Mesenchymal stem cell (in vitro differentiated cells and primary cell): Measurements from ENCODE around the gene IKZF5.

Source experiments
- DNase-seq: peaks from one replicate; pipeline ENCODE4 v3.0.0-alpha.2; 2013
- H2AFZ ChIP-seq: one replicate; pipeline ENCODE4 v1.6.1; 2013; ENCODE audit warnings: low read depth, mild to moderate bottlenecking, control low read depth, inconsistent platforms, low read length, moderate library complexity
- H2AK5ac ChIP-seq: 2 replicates; pipeline ENCODE4 v1.6.1; 2013; ENCODE audit warnings: low read length, moderate library complexity, mild to moderate bottlenecking, inconsistent platforms; ENCODE audit not compliant: severe bottlenecking
- H2BK120ac ChIP-seq: one replicate; pipeline ENCODE4 v1.6.1; 2013; ENCODE audit warnings: low read depth, mild to moderate bottlenecking, inconsistent platforms, low read length, moderate library complexity
- H2BK12ac ChIP-seq, 2 experiments: one replicate each; pipeline ENCODE4 v1.6.1; 2013; ENCODE audit warnings: inconsistent platforms in 2 of 2, low read length in 2 of 2, mild to moderate bottlenecking in 2 of 2, moderate library complexity in 2 of 2, control low read depth in 1 of 2
- H2BK15ac ChIP-seq: one replicate; pipeline ENCODE4 v1.6.1; 2013; ENCODE audit warnings: mild to moderate bottlenecking, low read depth, inconsistent platforms; ENCODE audit not compliant: poor library complexity, severe bottlenecking
- H2BK5ac ChIP-seq: 2 replicates; pipeline ENCODE4 v1.6.1; 2013; ENCODE audit warnings: low read depth, mild to moderate bottlenecking, low read length, control low read depth, inconsistent platforms; ENCODE audit not compliant: poor library complexity, severe bottlenecking
- H3K14ac ChIP-seq, 2 experiments: one replicate each; pipeline ENCODE4 v1.6.1; 2013; ENCODE audit warnings: inconsistent platforms in 2 of 2, low read length in 2 of 2, control low read depth in 1 of 2, mild to moderate bottlenecking in 1 of 2, moderate library complexity in 1 of 2
- H3K18ac ChIP-seq, 2 experiments: one replicate each; pipeline ENCODE4 v1.6.1; 2013; ENCODE audit warnings: inconsistent platforms in 2 of 2, low read length in 2 of 2, control low read depth in 1 of 2, low read depth in 1 of 2, mild to moderate bottlenecking in 1 of 2
- H3K23ac ChIP-seq, 2 experiments: one replicate each; pipeline ENCODE4 v1.6.1; 2013; ENCODE audit warnings: inconsistent platforms in 2 of 2, low read length in 2 of 2, mild to moderate bottlenecking in 2 of 2, moderate library complexity in 2 of 2, control low read depth in 1 of 2
- H3K27ac ChIP-seq: 2 replicates; pipeline ENCODE4 v1.5.1; 2013; ENCODE audit warnings: mild to moderate bottlenecking, moderate library complexity, low read length, control low read depth, inconsistent platforms; ENCODE audit not compliant: poor library complexity, severe bottlenecking
- H3K27me3 ChIP-seq, 2 experiments: 2 replicates each; pipeline versions ENCODE4 v1.6.1 to v1.7.0; 2013; ENCODE audit warnings: low read length in 2 of 2, mild to moderate bottlenecking in 2 of 2, moderate library complexity in 2 of 2, control low read depth in 1 of 2, inconsistent platforms in 1 of 2; ENCODE audit not compliant: control insufficient read depth in 1 of 2, insufficient read depth in 1 of 2
- H3K36me3 ChIP-seq, 2 experiments: 2 replicates each; pipeline versions ENCODE4 v1.6.1 to v1.7.0; 2013; ENCODE audit warnings: low read length in 2 of 2, control low read depth in 1 of 2, inconsistent platforms in 1 of 2, low read depth in 1 of 2, mild to moderate bottlenecking in 1 of 2; ENCODE audit not compliant: insufficient read depth in 2 of 2, control insufficient read depth in 1 of 2
- H3K4ac ChIP-seq, 2 experiments: one replicate each; pipeline ENCODE4 v1.6.1; 2013; ENCODE audit warnings: inconsistent platforms in 2 of 2, low read length in 2 of 2, mild to moderate bottlenecking in 2 of 2, moderate library complexity in 2 of 2, control low read depth in 1 of 2, low read depth in 1 of 2
- H3K4me1 ChIP-seq: 2 replicates; pipeline ENCODE4 v1.6.1; 2013; ENCODE audit warnings: low read depth, low read length, control low read depth; ENCODE audit not compliant: control insufficient read depth, insufficient read depth
- H3K4me2 ChIP-seq: 2 replicates; pipeline ENCODE4 v1.6.1; 2013; ENCODE audit warnings: low read length, mild to moderate bottlenecking, inconsistent platforms; ENCODE audit not compliant: poor library complexity, severe bottlenecking
- H3K4me3 ChIP-seq, 2 experiments: 2 replicates each; pipeline versions ENCODE4 v1.5.1 to v1.7.0; 2013; ENCODE audit warnings: low read length in 2 of 2, mild to moderate bottlenecking in 2 of 2, control low read depth in 1 of 2, low read depth in 1 of 2; ENCODE audit not compliant: insufficient read depth in 1 of 2
- H3K79me1 ChIP-seq: replicated peaks from 2 replicates; pipeline ENCODE4 v1.6.1; 2013; ENCODE audit warnings: mild to moderate bottlenecking, control low read depth, low read length, inconsistent platforms; ENCODE audit not compliant: poor library complexity, severe bottlenecking
- H3K9ac ChIP-seq: 2 replicates; pipeline ENCODE4 v1.7.0; 2013; ENCODE audit warnings: mild to moderate bottlenecking, low read length, moderate library complexity
- H3K9me3 ChIP-seq: 2 replicates; pipeline ENCODE4 v1.7.0; 2013; ENCODE audit warnings: mild to moderate bottlenecking, low read length; ENCODE audit not compliant: control insufficient read depth
- H4K8ac ChIP-seq: one replicate; pipeline ENCODE4 v1.6.1; 2013; ENCODE audit warnings: inconsistent platforms, mild to moderate bottlenecking, low read length, moderate library complexity
- H4K91ac ChIP-seq: one replicate; pipeline ENCODE4 v1.6.1; 2013; ENCODE audit warnings: mild to moderate bottlenecking, low read length, inconsistent platforms
- WGBS: methylation state at CpG from one replicate; pipeline ENCODE4 v1.1.7; 2013; ENCODE audit warnings: mixed read lengths; 5-methylcytosine and 5-hydroxymethylcytosine counted together

IKZF5 gene

GRCh38 chr10:122955892-122956291 is 52.7 kb downstream of the IKZF5 start:
- H3K36me3 ChIP-seq = peaks cover 0 to 9% of the 10 kb centered on the region in 2 experiments
- no peaks in the 10 kb centered on the region for H3K27me3 ChIP-seq
- no peak overlapping the region for H3K23ac ChIP-seq
- H3K79me1 ChIP-seq = peaks cover 10% of the 10 kb centered on the region
- no peak overlapping the region for H2AK5ac ChIP-seq
- no peaks in the 10 kb centered on the region for H3K9me3 ChIP-seq
- no peak overlapping the region for H2AFZ ChIP-seq
- no peak for DNase-seq
- peaks cover 6% of the 10 kb centered on the region for H3K4me1 ChIP-seq
- no peak overlapping the region for H3K18ac ChIP-seq
- no peak overlapping the region for H2BK120ac ChIP-seq
- H2BK5ac ChIP-seq = no peak overlapping the region
- no peak overlapping the region for H3K4me3 ChIP-seq
- no peak overlapping the region for H3K4ac ChIP-seq
- H2BK15ac ChIP-seq = no peak overlapping the region
- no peak overlapping the region for H2BK12ac ChIP-seq
- 78% methylated on average over 1 of the region's 1 CpG for WGBS
- no peak overlapping the region for H3K14ac ChIP-seq
- no peak overlapping the region for H3K4me2 ChIP-seq
- H3K27ac ChIP-seq = no peak overlapping the region
- H4K91ac ChIP-seq = no peak overlapping the region
- H3K9ac ChIP-seq = no peak overlapping the region
- no peak overlapping the region for H4K8ac ChIP-seq

- peaks cover 0 to 21% of the 10 kb centered on the region in 2 experiments for H3K36me3 ChIP-seq
- no peak overlapping the region for H3K14ac ChIP-seq
- H3K27ac ChIP-seq = no peak overlapping the region
- peaks cover 6% of the 10 kb centered on the region for H3K4me1 ChIP-seq
- H2AFZ ChIP-seq = peak overlapping the region; percentile 87
- no peak for DNase-seq
- H3K4me2 ChIP-seq = peak overlapping the region; percentile 61
- peak overlapping the region in 1 of 2 experiments; percentile 95 for H3K18ac ChIP-seq
- peak overlapping the region; percentile 99 for H4K8ac ChIP-seq
- H3K23ac ChIP-seq = no peak overlapping the region
- no peaks in the 10 kb centered on the region for H3K27me3 ChIP-seq
- H3K79me1 ChIP-seq = peaks cover 12% of the 10 kb centered on the region
- WGBS = 91% methylated on average over 13 of the region's 13 CpGs
- peak overlapping the region; percentile 47 to 92 for H3K4me3 ChIP-seq
- H2BK15ac ChIP-seq = no peak overlapping the region
- no peak overlapping the region for H2BK120ac ChIP-seq
- H4K91ac ChIP-seq = peak overlapping the region; percentile 80
- peak overlapping the region; percentile 92 for H3K9ac ChIP-seq
- H3K4ac ChIP-seq = peak overlapping the region in 1 of 2 experiments; percentile 75
- H2BK12ac ChIP-seq = no peak overlapping the region
- H3K9me3 ChIP-seq = no peaks in the 10 kb centered on the region
- no peak overlapping the region for H2AK5ac ChIP-seq
- no peak overlapping the region for H2BK5ac ChIP-seq
Measured at GRCh38 chr10:122954731-122955050, 53.9 kb downstream of the IKZF5 start.

- Histone ChIP-seq H3K4me1 (peaks cover 6% of the 10 kb centered on the region), H3K9me3 (no peaks in the 10 kb centered on the region), H3K14ac (peak within 1 kb of the TSS in 1 of 2 experiments; percentile 96), H2BK15ac (no peak within 1 kb of the TSS), H3K36me3 (peaks cover 0 to 27% of the 10 kb centered on the region in 2 experiments), H2AK5ac (no peak within 1 kb of the TSS), H2BK120ac (no peak within 1 kb of the TSS), H3K27ac (peak within 1 kb of the TSS; percentile 52), H2BK5ac (no peak within 1 kb of the TSS), H4K91ac (peak within 1 kb of the TSS; percentile 88), H3K23ac (peak within 1 kb of the TSS in 1 of 2 experiments; percentile 96), H3K18ac (peak within 1 kb of the TSS; percentile 87 to 95), H2AFZ (peak within 1 kb of the TSS; percentile 98), H2BK12ac (peak within 1 kb of the TSS; percentile 28 to 45), H3K4me3 (peak within 1 kb of the TSS; percentile 80 to 92), H3K4me2 (peak within 1 kb of the TSS; percentile 82), H4K8ac (peak within 1 kb of the TSS; percentile 99), H3K4ac (peak within 1 kb of the TSS; percentile 46 to 79), H3K79me1 (peaks cover 12% of the 10 kb centered on the region), H3K27me3 (no peaks in the 10 kb centered on the region), H3K9ac (peak within 1 kb of the TSS; percentile 92)
- DNase-seq = peak; percentile 98
- 9% methylated on average over 76 of the region's 77 CpGs for WGBS
Measured at GRCh38 chr10:122953902-122954730, 54.5 kb downstream of the IKZF5 start, which contains the start of gene C10orf88. C10orf88 (minus strand) TSS chr10:122954227; CDS start chr10:122954178, 49 bp downstream.

DNA sequence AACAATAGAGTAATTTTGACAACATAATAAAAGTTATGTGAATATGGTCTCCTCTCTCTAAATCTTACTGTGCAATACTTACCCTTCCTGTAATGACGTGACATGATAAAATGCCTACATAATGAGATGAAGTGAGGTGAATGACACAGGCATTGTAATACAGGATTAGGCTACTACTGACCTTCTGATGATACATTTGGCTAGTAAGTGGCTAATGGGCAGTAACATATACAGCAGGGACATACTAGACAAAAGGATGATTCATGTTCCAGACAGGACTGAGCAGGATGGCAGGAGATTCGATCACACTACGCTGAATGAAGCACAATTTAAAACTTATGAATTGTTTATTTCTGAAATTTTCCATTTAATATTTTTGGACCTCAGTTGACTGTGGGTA is 59.3 kb downstream of the IKZF5 start:
- H3K79me1 ChIP-seq = peaks cover 9% of the 10 kb centered on the region
- 100% methylated on average over 1 of the region's 3 CpGs for WGBS

More for the DNA sequence above, 59.3 kb downstream of the IKZF5 start:
- Histone ChIP-seq H3K9me3 (no peaks in the 10 kb centered on the region), H4K8ac (no peak overlapping the region), H3K27me3 (no peaks in the 10 kb centered on the region), H3K23ac (no peak overlapping the region), H3K36me3 (peaks cover 3 to 67% of the 10 kb centered on the region in 2 experiments), H2AFZ (no peak overlapping the region), H2BK12ac (no peak overlapping the region), H3K4ac (no peak overlapping the region), H3K4me1 (peaks cover under 1% of the 10 kb centered on the region), H3K4me2 (no peak overlapping the region), H3K27ac (no peak overlapping the region), H4K91ac (no peak overlapping the region), H2AK5ac (no peak overlapping the region), H3K9ac (no peak overlapping the region), H2BK120ac (no peak overlapping the region), H2BK5ac (no peak overlapping the region), H3K18ac (no peak overlapping the region), H2BK15ac (no peak overlapping the region), H3K14ac (no peak overlapping the region), H3K4me3 (no peak overlapping the region)
- no peak for DNase-seq
